ENCODE results near the gene LEAP2. TPM values are rescaled to one million over a fixed set of nuclear protein-coding genes. Genes with fewer than 3 reads are reported as not detected.

The LEAP2 gene, protein sequence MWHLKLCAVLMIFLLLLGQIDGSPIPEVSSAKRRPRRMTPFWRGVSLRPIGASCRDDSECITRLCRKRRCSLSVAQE
- total RNA-seq = 0.79 TPM

- no peak for DNase-seq
These were observed at the start of gene LEAP2 for GRCh38 chr5:132873119-132873929. LEAP2 (plus strand) TSS chr5:132873668; CDS start chr5:132873695, 27 bp downstream.

DNA sequence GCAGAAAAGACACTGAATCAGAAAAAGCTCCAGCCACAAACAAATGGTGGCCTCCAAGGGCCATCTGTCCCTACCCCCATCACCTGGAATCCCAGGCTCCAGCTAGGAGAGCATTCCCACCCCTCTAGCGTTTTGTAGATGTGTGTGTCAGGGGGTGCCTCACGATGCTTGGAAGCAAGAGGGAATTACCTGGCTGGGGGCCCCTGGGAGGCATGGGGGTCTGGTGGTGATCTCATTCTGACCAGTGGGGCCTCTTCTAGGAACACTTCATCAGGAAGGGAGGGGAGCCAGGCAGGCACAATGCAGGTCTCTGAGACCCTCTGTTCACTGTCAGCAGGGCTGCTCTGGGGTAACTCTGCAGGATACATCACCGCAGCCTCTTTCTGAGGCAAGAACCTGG is 49.0 kb upstream of the LEAP2 start:
- DNase-seq = no peak

DNA sequence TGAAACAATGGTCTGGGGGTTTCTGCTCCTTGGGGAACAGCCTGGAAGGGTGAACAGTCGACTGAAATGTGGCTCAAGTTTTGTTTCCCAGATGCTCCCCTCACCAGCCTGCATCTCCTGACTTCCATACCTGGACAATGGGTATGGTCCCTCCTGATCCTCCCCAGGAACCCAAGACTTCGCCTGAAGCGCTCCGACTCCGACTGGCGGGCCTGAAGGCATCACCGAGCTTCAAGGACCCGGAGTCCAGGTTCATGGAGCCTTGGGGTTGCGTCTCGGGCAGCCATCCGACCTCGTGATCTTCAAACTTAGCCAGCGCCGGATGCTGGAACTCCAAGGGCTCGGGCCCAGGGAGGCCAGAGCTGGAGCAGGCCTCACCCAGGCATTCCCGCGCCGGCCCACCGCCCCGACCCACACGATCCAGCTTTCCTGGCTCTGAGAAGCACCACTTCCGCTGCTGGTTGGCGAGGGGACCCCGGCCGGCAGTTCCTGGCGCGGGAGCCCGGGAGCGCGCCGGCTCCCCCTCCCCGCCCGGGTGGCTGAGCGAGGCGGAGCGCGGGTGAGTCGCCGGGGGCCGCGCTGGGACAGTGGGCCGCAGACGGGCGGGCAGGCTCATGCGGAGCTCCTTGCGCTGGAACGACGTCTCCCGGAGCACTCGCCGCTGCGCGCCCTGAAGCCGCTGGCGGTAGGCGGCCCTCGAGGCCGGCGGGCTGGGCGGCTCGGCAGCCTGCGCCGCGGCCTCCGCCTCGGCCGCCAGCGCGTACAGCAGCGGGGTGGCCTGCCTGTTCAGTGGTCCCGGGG is 48.2 kb upstream of the LEAP2 start:
- no peak for DNase-seq

DNA sequence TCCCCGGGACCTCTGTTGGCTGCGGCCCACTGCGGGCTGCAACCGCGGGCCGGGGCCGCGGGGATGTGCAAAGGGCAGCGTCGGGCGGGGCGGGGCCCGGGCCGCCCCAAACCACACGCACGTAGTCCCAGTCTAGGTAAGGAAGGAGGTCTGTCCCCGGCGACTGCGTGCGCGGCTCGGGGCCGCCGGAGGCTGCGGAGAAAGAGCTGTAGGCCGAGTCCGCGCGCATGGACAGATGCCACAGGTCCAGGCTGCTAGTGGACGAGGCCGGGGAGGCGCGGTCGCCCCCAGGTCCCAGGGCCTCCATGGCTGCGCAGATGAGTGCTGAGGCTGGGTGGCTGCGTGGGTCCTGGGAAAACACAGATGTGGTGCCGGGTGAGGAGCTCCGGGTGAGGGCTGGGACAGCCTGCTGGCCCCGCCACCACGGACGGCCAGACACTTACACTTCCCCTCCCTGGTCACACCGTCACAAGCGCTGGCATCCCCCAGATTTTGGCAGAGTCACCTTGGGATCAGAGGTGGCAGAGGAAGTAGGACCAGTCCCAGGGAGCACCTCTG is 47.6 kb upstream of the LEAP2 start:
- no peak for DNase-seq

GRCh38 chr5:132826424-132827082 is 46.9 kb upstream of the LEAP2 start:
- no peak for DNase-seq

GRCh38 chr5:132827943-132828673 is 45.4 kb upstream of the LEAP2 start:
- no peak for DNase-seq

- no peak for DNase-seq
These were observed 44.5 kb upstream of the LEAP2 start for GRCh38 chr5:132828846-132829494.

DNA sequence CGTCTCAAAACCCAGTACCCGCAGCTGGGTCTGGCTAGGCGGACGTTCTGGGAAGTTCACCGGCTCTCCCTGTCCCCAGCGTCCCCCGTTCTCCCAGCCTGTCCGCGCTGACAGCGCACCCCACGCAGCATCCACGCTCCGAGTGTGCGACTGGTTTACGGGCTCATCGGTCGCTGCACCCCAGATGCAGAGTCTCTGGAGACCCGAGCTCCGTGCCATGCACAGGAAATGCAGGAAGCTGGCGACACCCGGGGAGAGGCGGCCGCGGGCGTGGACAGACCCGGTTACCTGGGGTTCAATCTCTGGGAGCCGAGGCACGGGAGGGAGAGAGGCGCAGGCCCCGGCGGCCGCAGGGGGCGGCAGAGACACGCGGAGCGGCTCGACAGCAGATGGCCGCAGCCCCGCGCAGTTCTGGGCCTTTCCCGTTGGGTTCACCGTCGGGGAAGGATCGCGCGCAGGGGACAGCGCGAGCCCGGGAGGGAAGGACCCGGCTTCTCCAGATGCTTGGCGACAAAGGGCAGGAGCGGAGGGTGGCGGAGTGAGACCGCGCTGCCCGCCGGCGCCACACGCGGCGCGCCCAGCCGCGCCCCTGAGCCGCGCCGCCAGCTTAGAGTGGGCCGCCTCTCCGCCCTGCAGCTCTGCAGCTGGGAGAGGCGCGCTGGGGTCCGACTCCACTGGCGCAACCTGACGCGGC is 43.6 kb upstream of the LEAP2 start:
- DNase-seq = no peak

DNA sequence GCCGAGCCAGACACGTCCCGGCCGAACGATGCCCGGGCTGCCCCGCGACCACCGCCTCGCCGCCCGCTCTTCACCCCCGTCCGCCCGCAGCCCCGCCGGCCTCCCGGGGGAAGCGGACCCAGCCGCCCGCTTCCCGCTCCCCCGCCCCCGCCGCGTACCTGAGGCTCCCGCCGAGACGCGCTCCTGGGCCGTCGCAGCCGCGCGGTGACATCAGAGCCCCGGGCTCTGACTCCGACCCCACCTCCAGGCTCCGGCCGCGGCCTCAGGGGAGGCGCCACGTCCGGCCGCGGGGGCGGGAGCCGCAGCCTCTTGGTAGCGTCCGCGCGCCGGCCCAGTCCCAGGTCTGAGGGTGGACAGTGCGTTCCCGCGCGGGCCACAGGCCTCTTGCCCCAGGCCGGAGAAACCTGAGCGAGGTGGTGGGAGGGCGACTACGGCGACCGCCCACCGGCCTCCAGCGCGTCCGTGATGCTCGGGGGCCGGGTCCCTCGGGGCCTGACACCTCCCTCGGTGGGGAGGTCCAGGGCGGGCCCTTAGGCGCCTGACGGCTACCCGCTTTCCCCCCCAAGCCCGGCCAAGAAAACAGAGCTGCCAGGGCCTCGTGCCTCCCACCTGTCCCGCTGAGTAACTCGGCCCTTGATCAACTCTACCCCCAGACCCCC is 42.9 kb upstream of the LEAP2 start, which contains the start of gene SHROOM1:
Gene SHROOM1 (minus strand): TSS at position 212 of the 659 bp plus-strand sequence. CDS start 4,507 bp downstream, outside the sequence.
- no peak for DNase-seq

DNA sequence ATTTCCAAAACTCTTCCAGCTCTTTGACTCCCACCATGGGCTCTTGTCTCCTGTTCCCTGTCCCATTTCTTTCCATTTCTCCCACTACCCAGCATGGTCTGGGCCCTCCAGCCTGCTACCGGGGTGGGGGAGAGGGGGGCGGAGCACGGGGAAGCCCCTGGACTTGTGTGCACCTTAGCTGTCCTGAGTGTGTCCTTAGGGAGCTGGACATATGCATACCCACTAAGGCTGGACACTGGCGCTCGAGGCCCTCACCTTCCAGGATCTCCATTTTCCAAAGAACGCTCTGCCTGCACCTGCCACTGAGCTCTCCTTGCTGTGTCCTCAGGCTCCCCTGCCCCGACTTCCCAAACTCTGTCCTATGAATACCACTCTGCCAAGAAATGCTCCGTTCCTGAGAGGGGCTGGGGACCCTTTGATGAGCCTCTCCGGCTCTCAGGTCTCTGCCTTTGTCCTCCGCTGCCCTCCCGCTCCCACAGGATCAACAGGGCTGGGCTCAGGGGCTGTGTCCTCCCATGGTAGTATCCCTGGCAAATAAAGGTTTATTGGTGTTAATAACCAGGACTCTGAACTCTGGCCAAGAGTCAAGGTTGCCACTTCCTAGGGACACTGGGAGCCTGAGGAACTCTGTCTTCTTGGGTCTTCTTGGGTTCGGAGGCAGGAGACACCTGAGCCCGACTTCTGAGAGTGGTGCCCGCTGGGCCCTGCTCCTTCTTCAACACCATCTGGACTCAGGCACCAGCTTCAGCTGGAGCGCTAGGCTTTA is 42.2 kb upstream of the LEAP2 start:
- no peak for DNase-seq

DNA sequence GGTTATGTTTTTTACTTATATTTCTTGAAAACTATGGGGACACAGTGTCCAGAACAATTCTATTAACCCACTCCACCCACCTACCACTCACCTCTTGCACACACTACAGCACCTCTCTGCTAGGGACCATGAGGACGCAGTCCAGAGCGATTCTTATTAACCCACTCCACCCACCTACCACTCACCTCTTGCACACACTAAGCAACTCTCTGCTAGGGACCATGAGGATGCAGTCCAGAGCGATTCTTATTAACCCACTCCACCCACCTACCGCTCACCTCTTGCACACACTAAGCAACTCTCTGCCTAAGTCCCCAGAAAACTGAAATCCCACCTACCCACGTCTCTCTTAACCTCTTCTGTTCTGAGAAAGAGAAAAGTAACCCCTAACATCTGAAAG is 40.9 kb upstream of the LEAP2 start:
- DNase-seq = no peak

DNA sequence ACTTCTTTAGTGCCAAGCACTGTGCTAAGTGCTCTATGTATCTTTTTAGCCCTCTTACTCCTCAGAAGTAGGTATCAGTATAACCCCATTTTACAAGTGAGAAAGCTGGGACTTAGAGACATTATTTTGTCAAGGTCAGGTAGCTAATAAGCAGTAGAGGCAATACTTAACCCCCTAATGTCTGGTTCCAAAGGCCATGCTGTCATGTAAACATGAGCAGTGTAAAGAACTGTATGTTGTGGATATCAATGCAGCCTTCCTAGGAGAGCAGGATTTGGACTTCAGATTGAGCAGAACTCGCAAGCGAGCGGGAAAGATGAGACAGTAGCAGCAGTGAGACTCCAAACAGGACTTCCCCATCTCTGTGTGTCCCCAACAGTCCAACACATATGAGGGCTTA is 39.4 kb upstream of the LEAP2 start:
- no peak for DNase-seq

GRCh38 chr5:132836852-132837251 is 36.6 kb upstream of the LEAP2 start:
- no peak for DNase-seq

DNA sequence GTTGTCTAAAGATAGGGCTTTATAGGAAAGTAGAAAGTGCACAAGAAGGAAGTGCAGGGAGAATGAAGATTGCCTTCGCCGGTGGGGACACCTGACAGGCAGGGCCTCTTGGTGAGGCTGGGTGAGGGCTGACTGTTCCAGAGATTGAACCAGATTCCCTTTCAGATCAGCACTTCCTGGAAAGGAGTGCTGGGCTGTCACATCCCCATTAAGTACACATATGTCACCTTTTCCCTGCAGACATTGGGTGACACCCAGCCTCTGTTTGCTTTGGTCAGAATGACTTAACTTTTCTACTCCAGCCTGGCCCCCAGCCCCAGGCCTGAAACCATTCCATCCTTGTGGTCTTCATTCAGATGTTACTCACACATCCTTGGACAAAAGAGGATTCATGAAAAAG is 35.6 kb upstream of the LEAP2 start:
- DNase-seq = no peak

- no peak for DNase-seq
These were observed 34.8 kb upstream of the LEAP2 start for GRCh38 chr5:132838516-132839282.

DNA sequence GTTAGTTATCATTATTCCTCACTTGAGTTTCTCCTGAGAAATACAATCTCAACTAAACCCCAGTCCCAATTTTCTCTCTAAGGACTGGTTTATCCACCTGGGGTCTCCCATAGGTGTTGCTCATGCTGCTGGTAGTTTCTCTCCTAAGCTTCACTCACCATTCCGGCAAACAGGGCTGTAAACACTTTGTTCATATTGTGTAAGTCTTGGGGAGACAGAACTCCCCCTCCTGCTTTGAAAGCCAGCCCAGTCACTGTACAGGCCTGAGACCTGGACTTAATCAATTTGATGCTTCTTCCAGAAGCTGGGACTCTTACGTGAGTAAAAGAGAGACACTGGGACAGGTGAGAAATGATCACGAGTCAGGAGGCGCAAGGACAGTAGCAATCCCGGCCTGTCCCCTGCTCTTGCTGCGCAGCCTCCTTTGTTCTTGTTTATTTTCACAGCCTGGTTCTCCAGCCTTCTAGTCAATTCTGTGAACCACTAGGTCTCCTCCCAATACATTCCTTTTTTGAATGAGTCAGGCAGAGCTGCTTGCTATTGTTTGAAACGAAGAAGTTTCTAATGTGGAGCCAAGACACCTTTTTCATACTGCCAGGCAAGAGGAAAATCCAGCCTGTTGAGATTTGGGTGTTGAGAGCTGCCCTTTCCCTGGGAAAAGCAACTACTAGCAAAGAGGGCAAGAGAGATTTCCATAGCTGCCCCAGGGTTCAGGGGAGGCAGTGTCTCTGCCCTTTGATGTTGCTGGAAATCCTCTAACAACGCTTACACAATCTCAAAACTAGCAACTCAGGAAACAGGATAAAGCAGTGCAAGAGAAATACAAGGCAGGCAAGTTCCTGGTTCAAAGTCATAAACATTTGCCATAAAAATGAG is 33.8 kb upstream of the LEAP2 start:
- no peak for DNase-seq

- no peak for DNase-seq
These were observed 33.2 kb upstream of the LEAP2 start for GRCh38 chr5:132840313-132840712.

Data from skin of body (tissue), 2 donors.